ENCODE data around the gene SCMH1.

Gene SCMH1

DNA sequence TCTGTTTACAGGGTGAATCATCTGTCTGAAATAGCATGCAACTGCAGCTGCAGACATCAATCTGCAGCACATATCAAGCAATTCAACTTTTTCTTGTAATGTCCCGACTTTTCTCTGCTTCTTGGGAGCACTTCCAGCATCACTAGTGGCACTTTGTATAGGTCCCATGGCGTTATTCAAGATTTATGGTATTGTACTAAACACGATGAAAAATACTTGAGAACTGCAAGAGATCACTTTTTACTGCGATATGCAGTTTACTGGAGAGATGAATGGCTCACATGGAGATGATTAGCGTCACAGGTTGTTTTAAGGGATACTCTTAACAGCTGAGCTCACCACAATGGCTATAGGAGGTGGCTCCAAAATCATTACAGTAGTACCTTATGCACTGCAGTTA lies 7.2 kb upstream of the SCMH1 start:
- no peak for TF ChIP-seq TAF1 (IDR thresholded peaks at IDR 0.05; ENCODE audit: low read depth)
- no peak for TF ChIP-seq TEAD4 (IDR thresholded peaks at IDR 0.05)
- no peak for TF ChIP-seq FOXM1 (IDR thresholded peaks at IDR 0.05; ENCODE audit: borderline replicate concordance, low read depth)
- TF ChIP-seq, protein P1, sequence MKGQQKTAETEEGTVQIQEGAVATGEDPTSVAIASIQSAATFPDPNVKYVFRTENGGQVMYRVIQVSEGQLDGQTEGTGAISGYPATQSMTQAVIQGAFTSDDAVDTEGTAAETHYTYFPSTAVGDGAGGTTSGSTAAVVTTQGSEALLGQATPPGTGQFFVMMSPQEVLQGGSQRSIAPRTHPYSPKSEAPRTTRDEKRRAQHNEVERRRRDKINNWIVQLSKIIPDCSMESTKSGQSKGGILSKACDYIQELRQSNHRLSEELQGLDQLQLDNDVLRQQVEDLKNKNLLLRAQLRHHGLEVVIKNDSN (IDR thresholded peaks at IDR 0.05): no peak
- TF ChIP-seq, protein P2, sequence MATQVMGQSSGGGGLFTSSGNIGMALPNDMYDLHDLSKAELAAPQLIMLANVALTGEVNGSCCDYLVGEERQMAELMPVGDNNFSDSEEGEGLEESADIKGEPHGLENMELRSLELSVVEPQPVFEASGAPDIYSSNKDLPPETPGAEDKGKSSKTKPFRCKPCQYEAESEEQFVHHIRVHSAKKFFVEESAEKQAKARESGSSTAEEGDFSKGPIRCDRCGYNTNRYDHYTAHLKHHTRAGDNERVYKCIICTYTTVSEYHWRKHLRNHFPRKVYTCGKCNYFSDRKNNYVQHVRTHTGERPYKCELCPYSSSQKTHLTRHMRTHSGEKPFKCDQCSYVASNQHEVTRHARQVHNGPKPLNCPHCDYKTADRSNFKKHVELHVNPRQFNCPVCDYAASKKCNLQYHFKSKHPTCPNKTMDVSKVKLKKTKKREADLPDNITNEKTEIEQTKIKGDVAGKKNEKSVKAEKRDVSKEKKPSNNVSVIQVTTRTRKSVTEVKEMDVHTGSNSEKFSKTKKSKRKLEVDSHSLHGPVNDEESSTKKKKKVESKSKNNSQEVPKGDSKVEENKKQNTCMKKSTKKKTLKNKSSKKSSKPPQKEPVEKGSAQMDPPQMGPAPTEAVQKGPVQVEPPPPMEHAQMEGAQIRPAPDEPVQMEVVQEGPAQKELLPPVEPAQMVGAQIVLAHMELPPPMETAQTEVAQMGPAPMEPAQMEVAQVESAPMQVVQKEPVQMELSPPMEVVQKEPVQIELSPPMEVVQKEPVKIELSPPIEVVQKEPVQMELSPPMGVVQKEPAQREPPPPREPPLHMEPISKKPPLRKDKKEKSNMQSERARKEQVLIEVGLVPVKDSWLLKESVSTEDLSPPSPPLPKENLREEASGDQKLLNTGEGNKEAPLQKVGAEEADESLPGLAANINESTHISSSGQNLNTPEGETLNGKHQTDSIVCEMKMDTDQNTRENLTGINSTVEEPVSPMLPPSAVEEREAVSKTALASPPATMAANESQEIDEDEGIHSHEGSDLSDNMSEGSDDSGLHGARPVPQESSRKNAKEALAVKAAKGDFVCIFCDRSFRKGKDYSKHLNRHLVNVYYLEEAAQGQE (IDR thresholded peaks at IDR 0.05; ENCODE audit: low read depth): no peak
- no peak for TF ChIP-seq EP300 (IDR thresholded peaks at IDR 0.05; ENCODE audit: borderline replicate concordance)

DNA sequence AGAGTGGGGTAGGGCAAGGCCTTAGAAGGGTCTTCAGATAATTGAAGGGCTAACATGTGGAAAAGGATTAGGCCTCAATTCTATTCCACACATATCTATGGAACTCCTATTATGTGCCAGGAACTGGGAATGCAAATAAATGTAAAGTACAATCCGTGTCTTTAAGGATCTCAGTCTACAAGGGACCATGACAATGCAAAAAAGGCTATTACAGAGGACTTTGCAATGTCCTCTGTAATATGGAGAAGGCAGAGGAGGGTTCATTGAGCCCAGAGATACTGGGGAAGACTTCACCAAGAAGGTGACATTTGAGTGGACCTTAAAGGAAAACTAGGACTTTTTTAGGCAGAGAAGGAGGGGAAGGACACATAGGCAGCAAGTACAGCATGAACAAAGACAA lies 4.5 kb upstream of the SCMH1 start:
- TF ChIP-seq, protein P1 (IDR thresholded peaks at IDR 0.05): no peak
- TF ChIP-seq TEAD4 (IDR thresholded peaks at IDR 0.05): no peak
- TF ChIP-seq RAD21 (IDR thresholded peaks at IDR 0.05; ENCODE audit: low read depth): no peak
- no peak for TF ChIP-seq YY1 (IDR thresholded peaks at IDR 0.05; ENCODE audit: low read depth)
- TF ChIP-seq NFIC (IDR thresholded peaks at IDR 0.05): no peak
- TF ChIP-seq TCF12 (IDR thresholded peaks at IDR 0.05; ENCODE audit: low read depth): no peak
- TF ChIP-seq, protein P3, sequence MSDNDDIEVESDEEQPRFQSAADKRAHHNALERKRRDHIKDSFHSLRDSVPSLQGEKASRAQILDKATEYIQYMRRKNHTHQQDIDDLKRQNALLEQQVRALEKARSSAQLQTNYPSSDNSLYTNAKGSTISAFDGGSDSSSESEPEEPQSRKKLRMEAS (IDR thresholded peaks at IDR 0.05): no peak
- TF ChIP-seq EGR1 (IDR thresholded peaks at IDR 0.05): no peak
- TF ChIP-seq, protein P2 (IDR thresholded peaks at IDR 0.05; ENCODE audit: low read depth): no peak
- TF ChIP-seq TAF1 (IDR thresholded peaks at IDR 0.05; ENCODE audit: low read depth): no peak
- no peak for TF ChIP-seq CREB1 (IDR thresholded peaks at IDR 0.05; ENCODE audit: low read depth)
- no peak for TF ChIP-seq FOXM1 (IDR thresholded peaks at IDR 0.05; ENCODE audit: borderline replicate concordance, low read depth)
- no peak for TF ChIP-seq EP300 (IDR thresholded peaks at IDR 0.05; ENCODE audit: borderline replicate concordance)
- TF ChIP-seq CEBPB (IDR thresholded peaks at IDR 0.05): no peak
- no peak for TF ChIP-seq ZBTB7A (IDR thresholded peaks at IDR 0.05; ENCODE audit: low read depth)

DNA sequence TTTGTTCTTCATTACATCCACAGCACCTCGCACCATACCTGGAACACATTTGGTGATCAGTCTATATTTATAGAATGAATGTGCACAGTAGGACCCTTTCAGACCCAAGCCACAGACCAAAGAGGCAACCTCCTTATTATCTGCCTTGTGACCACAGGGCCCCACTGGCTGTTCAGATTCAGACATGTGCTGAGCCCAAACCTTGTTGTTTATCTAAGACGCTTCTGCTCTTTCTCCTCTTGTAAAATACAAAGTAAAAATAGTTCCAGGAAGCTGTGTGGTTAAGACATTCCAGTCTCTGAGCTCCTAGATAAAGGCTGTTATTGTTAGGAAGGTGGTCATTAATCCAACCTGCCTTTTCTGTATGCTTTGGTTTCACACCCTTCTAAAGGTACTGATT lies 3.6 kb upstream of the SCMH1 start:
- TF ChIP-seq, protein P3 (IDR thresholded peaks at IDR 0.05): no peak
- TF ChIP-seq ZBTB7A (IDR thresholded peaks at IDR 0.05; ENCODE audit: low read depth): no peak
- no peak for TF ChIP-seq TEAD4 (IDR thresholded peaks at IDR 0.05)
- no peak for TF ChIP-seq EGR1 (IDR thresholded peaks at IDR 0.05)
- TF ChIP-seq CEBPB (IDR thresholded peaks at IDR 0.05): no peak
- TF ChIP-seq FOXM1 (IDR thresholded peaks at IDR 0.05; ENCODE audit: borderline replicate concordance, low read depth): no peak
- TF ChIP-seq, protein P2 (IDR thresholded peaks at IDR 0.05; ENCODE audit: low read depth): no peak
- TF ChIP-seq YY1 (IDR thresholded peaks at IDR 0.05; ENCODE audit: low read depth): no peak
- TF ChIP-seq NFIC (IDR thresholded peaks at IDR 0.05): no peak
- no peak for TF ChIP-seq EP300 (IDR thresholded peaks at IDR 0.05; ENCODE audit: borderline replicate concordance)
- TF ChIP-seq TCF12 (IDR thresholded peaks at IDR 0.05; ENCODE audit: low read depth): no peak
- no peak for TF ChIP-seq TAF1 (IDR thresholded peaks at IDR 0.05; ENCODE audit: low read depth)
- TF ChIP-seq, protein P1 (IDR thresholded peaks at IDR 0.05): no peak
- TF ChIP-seq RAD21 (IDR thresholded peaks at IDR 0.05; ENCODE audit: low read depth): no peak
- TF ChIP-seq CREB1 (IDR thresholded peaks at IDR 0.05; ENCODE audit: low read depth): no peak

DNA sequence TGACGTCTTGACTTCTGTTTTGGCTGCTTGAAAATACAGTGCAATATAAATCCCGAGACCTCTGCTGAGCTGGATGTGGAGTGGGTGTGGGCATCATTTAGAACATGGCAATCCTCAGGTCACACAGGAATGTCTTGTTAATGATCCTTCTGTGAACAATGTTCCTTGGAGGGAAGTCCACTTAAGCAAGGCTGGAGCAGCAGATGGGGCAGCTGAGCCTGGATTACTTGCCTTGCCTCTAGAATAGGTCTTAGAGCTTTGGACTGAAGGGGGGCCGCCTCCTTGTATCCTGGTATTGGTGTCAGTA lies 926 bp upstream of the SCMH1 start:
- TF ChIP-seq RAD21 (IDR thresholded peaks at IDR 0.05; ENCODE audit: low read depth): no peak
